GM21619 (cell line): ENCODE results near the gene MGAT2.
"Not testable (repeated sequence)": the region's sequence is repeated elsewhere in the genome, so short reads cannot be mapped to it uniquely, and the experiment has no call there.

Source experiments
- ATAC-seq: cut with Tn5 transposase; IDR thresholded peaks from one replicate; pipeline ENCODE4 v1.9.1; 2021; ENCODE audit not compliant: unreplicated experiment

MGAT2 gene

GRCh38 chr14:49653508-49653907, 32.9 kb downstream of the MGAT2 start:
- no peak for ATAC-seq

GRCh38 chr14:49654511-49654910, 33.9 kb downstream of the MGAT2 start:
- ATAC-seq, result no peak

GRCh38 chr14:49657500-49657899, 36.9 kb downstream of the MGAT2 start:
- ATAC-seq, result not testable (repeated sequence)

GRCh38 chr14:49659526-49660455, 39.2 kb downstream of the MGAT2 start:
- no peak for ATAC-seq

- no peak for ATAC-seq
Observed at GRCh38 chr14:49670475-49670874, 49.9 kb downstream of the MGAT2 start.
